GM18526 (cell line): ENCODE data around the gene SPATS2L.

Experiments used
- POLR2A ChIP-seq: IDR thresholded peaks from 3 replicates; pipeline ENCODE4 v1.6.1; 2011; ENCODE audit not compliant: insufficient read length; ENCODE audit errors: extremely low read depth

SPATS2L gene

DNA sequence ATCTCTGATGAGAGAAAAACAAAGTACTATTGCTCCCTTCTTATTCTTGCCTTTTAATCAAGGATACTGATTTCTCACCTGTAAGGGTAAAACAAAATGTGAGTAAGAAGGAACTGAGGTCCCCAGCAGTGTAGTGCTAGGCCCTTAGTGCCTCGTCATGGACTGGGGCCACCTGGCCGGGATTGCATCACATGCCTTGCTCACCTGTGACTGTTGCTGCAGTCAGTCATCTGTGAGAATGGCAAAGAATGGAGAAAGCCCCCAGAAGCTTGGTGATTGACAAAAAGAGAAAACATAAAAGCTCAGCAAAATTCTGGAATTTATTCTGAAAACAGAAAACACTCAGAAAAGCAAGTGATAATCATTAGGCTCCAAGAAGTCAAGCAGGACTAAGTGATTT, 63.4 kb downstream of the SPATS2L start:
- no peak for TF ChIP-seq POLR2A

DNA sequence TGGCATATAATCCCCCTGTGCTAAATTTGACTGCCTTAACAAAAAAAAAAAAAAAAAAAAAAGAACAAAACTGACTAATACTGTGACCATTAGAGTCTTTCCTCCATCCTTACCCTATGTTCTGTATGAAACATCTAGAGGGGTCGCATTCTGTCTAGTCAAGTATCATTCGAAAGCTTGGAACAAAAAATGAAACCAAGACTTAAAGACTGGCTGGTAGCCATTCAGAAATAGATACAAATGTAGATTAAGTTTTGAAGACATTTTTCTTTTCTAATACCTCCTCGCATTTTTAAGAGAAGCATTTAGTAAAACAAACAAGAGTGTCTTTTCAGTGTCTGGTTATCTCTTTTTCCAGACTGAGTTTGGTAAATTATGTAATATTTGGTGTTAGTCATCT, 66.7 kb downstream of the SPATS2L start:
- TF ChIP-seq POLR2A: no peak

DNA sequence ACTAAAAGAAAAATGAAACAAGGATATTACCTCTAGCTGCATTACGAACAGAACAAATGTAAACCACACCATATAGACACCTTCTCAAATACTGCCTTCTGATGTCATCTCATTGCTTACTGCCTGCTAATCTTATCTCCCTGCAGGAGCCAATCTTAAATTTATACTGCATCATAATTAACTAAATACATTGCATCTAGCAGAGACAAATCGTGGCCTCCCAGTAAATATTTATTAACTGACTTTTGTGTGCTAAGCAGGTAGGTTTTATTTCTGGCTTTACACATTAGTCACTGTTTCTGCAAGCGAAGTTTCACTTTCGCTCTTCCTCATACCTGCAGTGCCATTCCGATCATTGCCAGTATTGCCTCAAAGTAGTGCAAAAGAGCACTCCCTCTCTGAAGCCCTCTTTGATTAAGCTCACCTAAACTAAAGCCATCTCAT, 67.5 kb downstream of the SPATS2L start:
- no peak for TF ChIP-seq POLR2A

- TF ChIP-seq POLR2A: no peak
Observed at GRCh38 chr2:200376513-200377354, 70.2 kb downstream of the SPATS2L start.

- TF ChIP-seq POLR2A: no peak
Observed at GRCh38 chr2:200377355-200378336, 71.2 kb downstream of the SPATS2L start.

GRCh38 chr2:200378652-200379290, 72.3 kb downstream of the SPATS2L start:
- no peak for TF ChIP-seq POLR2A

GRCh38 chr2:200379481-200380090, 73.1 kb downstream of the SPATS2L start:
- no peak for TF ChIP-seq POLR2A

DNA sequence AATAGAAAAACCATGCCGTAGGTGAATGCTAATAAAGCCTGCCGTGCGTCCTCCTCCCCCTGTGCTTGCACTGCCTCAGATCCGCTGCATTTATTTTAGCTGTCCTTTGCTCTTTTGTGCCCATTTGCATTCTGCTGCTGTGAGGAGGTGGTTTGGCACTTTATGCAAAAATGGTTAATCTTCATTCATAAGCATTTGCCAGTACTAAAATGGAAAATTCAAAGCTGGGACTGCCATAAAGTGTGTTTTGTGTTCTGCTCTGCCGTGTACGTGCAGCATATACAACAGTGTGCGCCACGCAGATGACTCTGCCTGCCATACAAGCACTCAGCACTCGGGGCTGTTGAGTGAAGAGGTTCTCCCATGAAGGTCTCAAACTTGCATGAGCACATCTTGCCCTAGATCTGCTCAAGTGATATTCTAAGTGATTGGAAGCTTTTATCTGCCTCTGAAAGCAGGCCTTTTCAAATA, 73.6 kb downstream of the SPATS2L start:
- TF ChIP-seq POLR2A: no peak

DNA sequence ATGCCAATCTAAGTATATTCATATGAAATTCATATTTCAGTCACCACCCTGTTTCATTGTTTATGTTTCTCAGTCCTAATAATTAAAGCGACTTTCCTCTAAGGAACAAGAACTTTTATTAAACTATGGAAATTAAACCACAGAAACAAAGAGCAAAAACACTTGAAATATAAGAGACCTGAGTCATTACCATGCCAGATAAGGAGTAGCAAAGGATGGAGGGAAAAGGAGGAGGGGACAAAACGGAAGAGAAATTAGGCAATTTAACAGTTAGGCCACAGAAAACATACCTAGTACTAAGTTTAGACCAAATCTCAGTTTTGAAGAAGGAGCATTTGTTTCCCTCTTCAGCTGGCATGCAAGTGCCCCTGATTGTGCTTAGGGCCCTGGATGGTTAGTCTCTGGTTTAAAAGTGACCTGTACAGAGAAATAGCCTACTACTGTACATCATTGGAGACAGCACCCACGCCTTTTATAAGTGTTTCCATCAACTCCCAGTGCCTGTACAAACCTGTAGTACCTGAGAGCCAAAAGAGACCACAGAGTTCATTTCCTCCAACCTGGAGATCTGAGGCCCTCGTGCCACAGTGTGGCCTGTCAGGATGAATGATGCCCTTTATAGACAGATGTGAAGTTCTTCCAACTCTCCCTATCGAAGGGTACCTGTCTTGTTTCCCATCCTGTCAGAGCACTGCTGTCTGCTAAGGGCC, 74.5 kb downstream of the SPATS2L start:
- no peak for TF ChIP-seq POLR2A

GRCh38 chr2:200382874-200383273, 76.4 kb downstream of the SPATS2L start:
- no peak for TF ChIP-seq POLR2A

GRCh38 chr2:200383380-200384110, 77.1 kb downstream of the SPATS2L start:
- no peak for TF ChIP-seq POLR2A

- TF ChIP-seq POLR2A: no peak
Observed at GRCh38 chr2:200385063-200385635, 78.7 kb downstream of the SPATS2L start.

GRCh38 chr2:200393191-200393590, 86.7 kb downstream of the SPATS2L start:
- TF ChIP-seq POLR2A: no peak

DNA sequence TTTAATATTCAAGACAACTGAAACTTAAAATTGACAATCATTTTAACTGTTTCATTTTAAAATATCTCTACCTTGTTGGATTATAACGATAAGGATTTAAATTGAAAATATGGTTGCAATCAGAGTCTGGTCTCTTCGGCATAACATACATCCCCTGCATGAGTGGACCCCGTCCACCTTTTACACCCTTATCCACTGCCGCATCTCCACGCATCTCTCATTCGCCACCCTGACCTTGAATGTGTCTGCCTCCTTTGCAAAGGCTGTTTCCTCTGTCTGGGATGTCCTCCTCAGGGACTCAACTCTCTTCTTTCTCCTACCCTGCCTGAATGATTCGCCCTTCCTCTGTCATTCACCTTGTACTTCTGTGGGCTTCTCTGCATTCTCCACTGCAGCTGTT, 87.6 kb downstream of the SPATS2L start:
- no peak for TF ChIP-seq POLR2A
